ENCODE measurements around the gene PRM3. TPM values are rescaled to one million over a fixed set of nuclear protein-coding genes. Genes with fewer than 3 reads are reported as not detected.
"Not testable (repeated sequence)": the region's sequence is repeated elsewhere in the genome, so short reads cannot be mapped to it uniquely, and the experiment has no call there.

The PRM3 gene
- polyA plus RNA-seq, 1 experiment, result not detected

DNA sequence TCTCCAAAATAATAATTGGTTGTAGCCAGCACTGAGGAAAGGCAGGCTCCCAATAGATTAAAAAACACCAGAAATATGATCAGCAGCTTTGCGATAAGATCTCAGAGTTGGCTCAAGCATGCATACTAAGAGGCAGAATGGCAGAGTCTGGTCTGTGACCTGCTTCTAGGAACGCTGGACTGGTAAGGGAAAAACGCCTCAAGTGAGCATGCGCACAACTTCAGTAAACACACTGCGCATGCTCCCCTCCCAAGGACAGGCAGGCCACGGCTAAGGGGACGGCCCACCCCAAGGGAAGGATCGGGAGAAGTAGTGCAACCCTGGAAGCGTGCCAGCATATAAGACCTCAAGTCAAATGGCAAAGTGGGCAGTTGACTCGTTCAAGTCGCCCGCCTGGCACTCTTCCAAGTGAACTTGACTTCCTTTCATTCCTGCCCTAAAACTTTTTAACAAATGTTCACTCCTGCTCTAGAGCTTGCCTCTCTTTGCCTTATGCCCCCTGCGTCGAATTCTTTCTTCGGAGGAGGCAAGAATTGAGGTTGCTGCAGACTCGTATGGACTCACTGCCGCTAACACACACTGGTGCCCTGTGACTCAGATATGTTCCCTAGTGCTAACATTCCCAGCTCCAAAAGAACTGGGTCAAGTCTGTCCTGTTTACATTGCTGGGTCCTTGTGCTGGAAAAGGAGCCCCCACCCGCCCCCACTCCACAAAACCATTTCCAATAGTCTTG is 30.1 kb upstream of the PRM3 start:
- no peak for DNase-seq (ENCODE audit: low read depth)
- no peaks in the 10 kb centered on the region for H3K27me3 ChIP-seq (ENCODE audit: control insufficient read depth, insufficient read depth, low read length)
- no peak for TF ChIP-seq CTCF (IDR thresholded peaks at IDR 0.05; ENCODE audit: insufficient read depth, low read depth, low read length)
- POLR2A ChIA-PET, result no interaction called here
- H3K4me3 ChIP-seq (ENCODE audit: low read depth, low read length), result no peak overlapping the region
- H3K36me3 ChIP-seq (ENCODE audit: control insufficient read depth, insufficient read depth, low read length), result no peaks in the 10 kb centered on the region
- CTCF ChIA-PET, result no interaction called here

- CTCF ChIA-PET, result interaction anchor here (0.6 kb wide), 1 partner anchor 68 kb away, joined by 3 read pairs; no protein-coding TSS in a partner anchor
- no peaks in the 10 kb centered on the region for H3K27me3 ChIP-seq (ENCODE audit: control insufficient read depth, insufficient read depth, low read length)
- DNase-seq (ENCODE audit: low read depth), result no peak
- no peaks in the 10 kb centered on the region for H3K36me3 ChIP-seq (ENCODE audit: control insufficient read depth, insufficient read depth, low read length)
- H3K4me3 ChIP-seq (ENCODE audit: low read depth, low read length), result no peak overlapping the region
- no peak for TF ChIP-seq CTCF (IDR thresholded peaks at IDR 0.05; ENCODE audit: insufficient read depth, low read depth, low read length)
- POLR2A ChIA-PET, result no interaction called here
These were observed 29.5 kb upstream of the PRM3 start for GRCh38 chr16:11302977-11303376.

DNA sequence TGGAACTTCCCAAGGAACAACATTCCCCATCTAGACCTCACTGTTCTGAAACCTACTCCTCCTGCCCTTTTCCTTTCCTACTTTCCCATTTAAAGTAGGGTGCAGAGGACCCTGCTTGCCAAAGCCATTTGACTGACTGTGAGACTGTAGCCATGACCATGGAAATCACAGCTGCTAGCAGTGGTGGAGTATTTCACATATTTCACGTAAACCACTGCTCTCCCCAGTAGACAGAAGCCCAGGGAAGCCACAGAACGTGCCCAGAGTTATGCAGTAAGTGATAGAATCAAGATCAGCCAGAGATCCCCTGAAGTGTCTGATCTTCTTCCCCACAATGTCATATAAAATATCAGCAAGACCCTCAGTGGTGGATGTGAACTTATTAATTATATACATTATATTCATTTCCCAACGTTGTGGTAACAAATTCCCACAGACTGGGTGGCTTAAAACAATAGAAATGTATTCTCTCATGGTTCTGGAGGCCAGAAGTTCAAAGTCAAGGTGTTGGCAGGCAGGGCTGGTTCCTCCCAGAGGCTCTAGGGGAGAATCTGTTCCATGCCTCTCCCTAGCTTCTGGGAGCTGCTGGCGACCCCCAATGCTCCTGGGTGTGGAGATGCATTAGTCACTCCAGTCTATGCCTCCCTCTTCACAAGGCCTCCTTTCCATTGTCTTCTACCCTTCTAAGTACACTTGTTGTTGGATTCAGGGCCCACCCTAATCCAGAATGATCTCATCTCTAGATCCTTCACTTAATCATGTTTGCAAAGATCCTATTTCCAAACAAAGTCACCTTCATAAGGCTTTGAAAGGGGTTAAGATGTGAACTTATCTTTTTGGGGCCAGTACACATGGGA is 28.4 kb upstream of the PRM3 start:
- Histone ChIP-seq H3K4me3 (ENCODE audit: low read depth, low read length) (no peak overlapping the region), H3K36me3 (ENCODE audit: control insufficient read depth, insufficient read depth, low read length) (no peaks in the 10 kb centered on the region), H3K27me3 (ENCODE audit: control insufficient read depth, insufficient read depth, low read length) (no peaks in the 10 kb centered on the region)
- TF ChIP-seq CTCF (IDR thresholded peaks at IDR 0.05; ENCODE audit: insufficient read depth, low read depth, low read length), result no peak
- CTCF ChIA-PET, result interaction anchor here (0.6 kb wide), 1 partner anchor 69 kb away, joined by 3 read pairs; no protein-coding TSS in a partner anchor
- no peak for DNase-seq (ENCODE audit: low read depth)
- POLR2A ChIA-PET, result no interaction called here

DNA sequence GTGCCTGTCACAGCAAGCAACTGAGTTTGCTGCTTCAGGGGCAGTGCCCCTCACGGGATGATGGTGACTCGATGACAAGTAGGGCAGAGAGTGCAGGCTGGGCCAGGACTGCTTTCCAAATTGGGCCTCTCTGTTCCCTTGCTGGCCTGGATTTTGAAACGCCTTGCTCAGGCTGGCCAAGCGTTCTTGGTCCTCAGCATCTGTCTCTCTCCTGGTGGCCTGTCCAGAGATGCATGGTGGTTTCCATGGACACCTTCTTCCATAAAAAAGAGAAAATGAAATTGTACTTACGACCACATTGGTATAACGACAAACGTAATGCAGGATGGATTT is 27.1 kb upstream of the PRM3 start:
- H3K4me3 ChIP-seq (ENCODE audit: low read depth, low read length), result no peak overlapping the region
- ChIA-PET CTCF (no interaction called here), POLR2A (no interaction called here)
- H3K36me3 ChIP-seq (ENCODE audit: control insufficient read depth, insufficient read depth, low read length), result no peaks in the 10 kb centered on the region
- no peak for TF ChIP-seq CTCF (IDR thresholded peaks at IDR 0.05; ENCODE audit: insufficient read depth, low read depth, low read length)
- DNase-seq (ENCODE audit: low read depth), result no peak
- H3K27me3 ChIP-seq (ENCODE audit: control insufficient read depth, insufficient read depth, low read length), result no peaks in the 10 kb centered on the region

- no peak overlapping the region for H3K4me3 ChIP-seq (ENCODE audit: low read depth, low read length)
- TF ChIP-seq CTCF (IDR thresholded peaks at IDR 0.05; ENCODE audit: insufficient read depth, low read depth, low read length), result no peak
- CTCF ChIA-PET, result no interaction called here
- POLR2A ChIA-PET, result no interaction called here
- DNase-seq (ENCODE audit: low read depth), result no peak
- H3K36me3 ChIP-seq (ENCODE audit: control insufficient read depth, insufficient read depth, low read length), result no peaks in the 10 kb centered on the region
- no peaks in the 10 kb centered on the region for H3K27me3 ChIP-seq (ENCODE audit: control insufficient read depth, insufficient read depth, low read length)
These were observed 26.6 kb upstream of the PRM3 start for GRCh38 chr16:11299865-11300559.

DNA sequence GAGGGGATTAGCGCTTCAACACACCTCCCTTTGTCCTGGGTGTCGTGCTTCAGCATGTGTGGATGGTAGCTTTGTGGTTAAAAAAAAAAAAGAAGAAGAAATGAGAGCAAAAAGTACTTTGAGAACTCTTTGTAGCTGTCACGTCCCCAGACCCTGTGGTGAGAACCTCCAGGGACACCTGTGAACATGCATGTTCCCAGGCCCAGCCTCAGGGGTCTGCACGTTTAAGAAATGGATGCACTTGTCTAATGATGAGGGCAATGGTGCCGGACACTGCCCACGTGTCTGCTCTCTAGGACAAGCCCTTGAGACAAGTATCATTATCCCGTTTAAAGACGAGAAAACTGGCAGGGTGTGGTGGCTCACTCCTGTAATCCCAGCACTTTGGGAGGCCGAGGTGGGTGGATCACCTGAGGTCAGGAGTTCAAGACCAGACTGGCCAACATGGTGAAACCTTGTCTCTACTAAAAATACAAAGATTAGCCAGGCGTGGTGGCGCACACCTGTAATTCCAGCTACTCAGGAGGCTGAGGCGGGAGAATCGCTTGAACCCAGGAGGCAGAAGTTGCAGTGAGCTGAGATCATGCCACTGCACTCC is 25.6 kb upstream of the PRM3 start:
- DNase-seq (ENCODE audit: low read depth); H3K27me3 ChIP-seq (ENCODE audit: control insufficient read depth, insufficient read depth, low read length); H3K36me3 ChIP-seq (ENCODE audit: control insufficient read depth, insufficient read depth, low read length); H3K4me3 ChIP-seq (ENCODE audit: low read depth, low read length); POLR2A ChIA-PET: not testable (repeated sequence)
- CTCF ChIA-PET, result interaction anchor here (0.8 to 2.6 kb wide), 3 partner anchors 30 to 58 kb away, joined by 3 to 8 read pairs (median 3); partner anchors contain the start of genes SOCS1 and TNP2
